Heart right ventricle (tissue), 16 donors: ENCODE data around the gene SMARCAD1. TPM values are rescaled to one million over a fixed set of nuclear protein-coding genes. Genes with fewer than 3 reads are reported as not detected.

ENCODE experiments used
- ATAC-seq, 8 donors: fragments of 200-7000 bp; cut with Tn5 transposase; one replicate each; pipeline ENCODE4 v1.9.1; 2020; ENCODE audit warnings: mild to moderate bottlenecking in 8 of 8, moderate library complexity in 8 of 8, moderate number of reproducible peaks in 1 of 8
- DNase-seq, 2 donors: peaks; one replicate each; pipeline ENCODE4 v3.0.0-alpha.2; 2020
- H3K27ac ChIP-seq, 10 donors: fragments of 200-600 bp; sonication (generic) in 2 of 10; one replicate each; pipeline versions ENCODE4 v1.5.0 to v1.8.0; 2020 to 2022; ENCODE audit warnings: mild to moderate bottlenecking in 3 of 10
- H3K27me3 ChIP-seq, 7 donors: fragments of 200-600 bp; one replicate each; pipeline ENCODE4 v1.8.0; 2021 to 2022; ENCODE audit warnings: mild to moderate bottlenecking in 2 of 7
- H3K36me3 ChIP-seq, 9 donors: fragments of 200-600 bp; sonication (generic) in 1 of 9; one replicate each; pipeline versions ENCODE4 v1.5.0 to v1.8.0; 2020 to 2022; ENCODE audit warnings: mild to moderate bottlenecking in 2 of 9
- H3K4me1 ChIP-seq, 9 donors: fragments of 200-600 bp; sonication (generic) in 1 of 9; one replicate each; pipeline versions ENCODE4 v1.5.0 to v1.8.0; 2020 to 2022; ENCODE audit warnings: mild to moderate bottlenecking in 4 of 9
- H3K4me3 ChIP-seq, 10 donors: fragments of 200-600 bp; sonication (generic) in 2 of 10; one replicate each; pipeline versions ENCODE4 v1.5.0 to v1.8.0; 2020 to 2022; ENCODE audit warnings: mild to moderate bottlenecking in 7 of 10, moderate library complexity in 2 of 10
- H3K9me3 ChIP-seq, 11 donors: fragments of 200-600 bp in 10 of 11; sonication (generic) in 2 of 11; one replicate each; pipeline versions ENCODE4 v1.5.0 to v1.8.0; 2013 to 2022; ENCODE audit warnings: mild to moderate bottlenecking in 2 of 11, control low read depth in 1 of 11, moderate library complexity in 1 of 11
- CTCF ChIP-seq, 9 donors: fragments of 200-600 bp; sonication (generic) in 2 of 9; IDR thresholded peaks; one replicate each; pipeline versions ENCODE4 v1.5.0 to v1.8.0; 2021 to 2022; ENCODE audit warnings: antibody characterized with exemption in 9 of 9, mild to moderate bottlenecking in 5 of 9, moderate library complexity in 1 of 9
- WGBS, 2 donors: extraction: QIAGEN DNeasy Blood & Tissue Kit; methylation state at CpG; one replicate each; pipeline ENCODE4 v1.1.7; 2013; ENCODE audit warnings: inconsistent platforms in 1 of 2; 5-methylcytosine and 5-hydroxymethylcytosine counted together
- intact Hi-C, 10 donors: fragments of 100-400 bp; cut with DNase I; formaldehyde crosslinking; loops; one replicate each; pipeline versions ENCODE4 v1.11.1 to v1.14.2; 2022
- polyA plus RNA-seq, 2 donors: library from polyadenylated mRNA; stranded (reverse); fragments of 200-250 nt; gene quantifications; one replicate each; pipeline ENCODE4 v1.2.3, GENCODE V29; 2013
- total RNA-seq, 10 donors: library from RNA; stranded (reverse); fragmentation: NEBNext Ultra II Directional in 3 of 10; extraction: Animal tissue kit (Norgen Biotek cat#: 25700) in 3 of 10; gene quantifications; one replicate each; pipeline versions ENCODE4 v1.2.1 to v1.2.4, GENCODE V29; 2021 to 2023
- donor health status: Arrhythmogenic right ventricular cardiomyopathy.
- donor health status: ischemic (EF 13 %, LVEDD 7.1; RV severe dilation, severe dysfunction).
- donor health status: healthy with polysubstance abuse.
- donor health status: DM: no; HTN: yes; CAD: no.
- donor health status: DM: no; HTN: no; CAD: no.
- donor health status: ischemic (EF 25% LVEDD 6.9; RV normal size, moderate dysfunction).
- donor health status: ischemic (EF 25% LVEDD 5.7; RV mildly dilated, moderate dysfunction).
- donor health status: healthy.
- donor health status: DM: yes; HTN: yes; CAD: no.
- donor health status: Ischemic cardiomyopathy.
- donor health status: ischemic (EF 35%, LVEDD 5.7; RV mildly dilated, moderate dysfunction).
- donor health status: nonischemic (EF 11% LVEDD 7.7; RV severe dilation, severe dysfunction).
- donor health status: DM: yes; HTN: yes; CAD: no.
- donor health status: PGD.
- donor health status: ischemic (EF 29% LVEDD 5.4; RV normal size, mild dysfunction).
- donor health status: nonischemic (EF 23%, LVEDD 6.1; RV moderate dilation, normal function).

SMARCAD1 gene
- total and polyA plus RNA-seq, 12 donors, result 4.5 to 15.1 (median 10.8) TPM

GRCh38 chr4:94208266-94208665 is 601 bp downstream of the SMARCAD1 start:
- H3K27me3 ChIP-seq, result no peaks in the 10 kb centered on the region
- H3K9me3 ChIP-seq, result peaks cover 0 to 2% (median 0%) of the 10 kb centered on the region in 11 donors
- DNase-seq, result no peak
- ATAC-seq, result no peak
- H3K27ac ChIP-seq, result peak overlapping the region in 9 of 10 donors; percentile 87 to 97 (median 94)
- intact Hi-C loops, result no loop called here
- WGBS, 2 donors, result 9 to 12% methylated on average over 5 of the region's 5 CpGs
- H3K4me3 ChIP-seq, result peak overlapping the region; percentile 64 to 93 (median 75)
- TF ChIP-seq CTCF (IDR thresholded peaks at IDR 0.05), result no peak
- peaks cover 0 to 28% (median 23%) of the 10 kb centered on the region in 9 donors for H3K4me1 ChIP-seq
- H3K36me3 ChIP-seq, result peaks cover 0 to 48% (median 18%) of the 10 kb centered on the region in 9 donors

GRCh38 chr4:94208918-94209317 is 1.3 kb downstream of the SMARCAD1 start:
- no peak overlapping the region for H3K27ac ChIP-seq
- 91 to 92% methylated on average over 1 of the region's 1 CpG for WGBS, 2 donors
- peaks cover 0 to 28% (median 23%) of the 10 kb centered on the region in 9 donors for H3K4me1 ChIP-seq
- ATAC-seq, result no peak
- no peak for TF ChIP-seq CTCF (IDR thresholded peaks at IDR 0.05)
- intact Hi-C loops, result no loop called here
- no peaks in the 10 kb centered on the region for H3K27me3 ChIP-seq
- H3K9me3 ChIP-seq, result no peaks in the 10 kb centered on the region
- peaks cover 0 to 54% (median 18%) of the 10 kb centered on the region in 9 donors for H3K36me3 ChIP-seq
- DNase-seq, result no peak
- peak overlapping the region in 5 of 10 donors; percentile 70 to 93 (median 76) for H3K4me3 ChIP-seq

DNA sequence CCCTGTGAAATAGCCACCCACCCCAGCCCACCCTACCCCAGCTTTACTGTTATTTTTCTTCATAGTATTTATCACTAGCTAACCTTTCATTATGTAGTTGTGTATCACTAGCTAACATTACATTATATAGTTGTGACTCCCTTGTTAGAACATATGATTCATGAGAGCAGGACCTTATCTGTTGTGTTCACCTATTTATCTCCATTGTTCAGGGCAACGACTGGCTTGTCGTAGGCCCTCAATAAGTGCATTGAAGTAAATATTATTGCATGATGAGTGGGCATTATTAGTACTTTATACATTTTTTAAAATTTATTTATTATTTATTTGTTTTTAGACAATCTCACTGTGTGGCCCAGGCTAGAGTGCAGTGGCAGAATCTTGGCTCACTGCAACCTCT is 4.2 kb downstream of the SMARCAD1 start:
- Histone ChIP-seq H3K27ac (no peak overlapping the region), H3K4me1 (peaks cover 0 to 26% (median 21%) of the 10 kb centered on the region in 9 donors), H3K9me3 (no peaks in the 10 kb centered on the region), H3K27me3 (no peaks in the 10 kb centered on the region), H3K36me3 (peaks cover 0 to 83% (median 18%) of the 10 kb centered on the region in 9 donors), H3K4me3 (no peak overlapping the region)
- ATAC-seq, result no peak
- intact Hi-C loops, result no loop called here
- DNase-seq, result no peak
- 39 to 60% methylated on average over 2 of the region's 2 CpGs for WGBS, 2 donors
- no peak for TF ChIP-seq CTCF (IDR thresholded peaks at IDR 0.05)

- peaks cover 0 to 7% (median 2%) of the 10 kb centered on the region in 9 donors for H3K4me1 ChIP-seq
- no peak for DNase-seq
- intact Hi-C loops, result no loop called here
- peaks cover 0 to 100% (median 24%) of the 10 kb centered on the region in 9 donors for H3K36me3 ChIP-seq
- H3K9me3 ChIP-seq, result no peaks in the 10 kb centered on the region
- TF ChIP-seq CTCF (IDR thresholded peaks at IDR 0.05), result no peak
- WGBS, 2 donors, result 88 to 89% methylated on average over 5 of the region's 5 CpGs
- H3K27me3 ChIP-seq, result no peaks in the 10 kb centered on the region
- H3K4me3 ChIP-seq, result no peak overlapping the region
- no peak overlapping the region for H3K27ac ChIP-seq
- ATAC-seq, result no peak
Observed at GRCh38 chr4:94214703-94215319, 7.1 kb downstream of the SMARCAD1 start.
